WTC11 (cell line): ENCODE results near the gene PTK6.

ENCODE experiments used
- CTCF ChIP-seq: fragments of 200-600 bp; IDR thresholded peaks from 2 replicates; pipeline ENCODE4 v1.8.0; 2022; ENCODE audit warnings: antibody characterized with exemption
- GABPB1 ChIP-seq: sonication (generic); formaldehyde crosslinking; IDR thresholded peaks from 2 replicates; pipeline ENCODE4 v1.8.1; 2023; ENCODE audit warnings: mild to moderate bottlenecking, missing genetic modification reagents
- GTF2I ChIP-seq: fragments of 250-450 bp; sonication (Bioruptor Pico); conservative IDR thresholded peaks from 2 replicates; pipeline ENCODE4 v1.4.0; 2021; ENCODE audit warnings: mild to moderate bottlenecking
- JUN ChIP-seq: sonication (generic); formaldehyde crosslinking; IDR thresholded peaks from 2 replicates; pipeline ENCODE4 v1.8.0; 2023; ENCODE audit warnings: mild to moderate bottlenecking, missing genetic modification reagents
- MAX ChIP-seq: sonication (generic); formaldehyde crosslinking; IDR thresholded peaks from 2 replicates; pipeline ENCODE4 v1.8.0; 2022; ENCODE audit warnings: mild to moderate bottlenecking, missing genetic modification reagents
- NFE2L1 ChIP-seq: sonication (generic); formaldehyde crosslinking; IDR thresholded peaks from 2 replicates; pipeline ENCODE4 v1.8.1; 2023; ENCODE audit warnings: missing genetic modification reagents
- NR3C1 ChIP-seq: sonication (generic); formaldehyde crosslinking; conservative IDR thresholded peaks from 2 replicates; pipeline ENCODE4 v1.8.1; 2023; ENCODE audit warnings: low read depth, mild to moderate bottlenecking, missing genetic modification reagents
- PRDM15 ChIP-seq: sonication (generic); formaldehyde crosslinking; IDR thresholded peaks from 2 replicates; pipeline ENCODE4 v1.8.0; 2022; ENCODE audit warnings: missing genetic modification reagents
- SMAD3 ChIP-seq: sonication (generic); formaldehyde crosslinking; IDR thresholded peaks from 2 replicates; pipeline ENCODE4 v1.8.0; 2022; ENCODE audit warnings: missing genetic modification reagents, mild to moderate bottlenecking, borderline replicate concordance
- USF2 ChIP-seq: sonication (generic); formaldehyde crosslinking; IDR thresholded peaks from 2 replicates; pipeline ENCODE4 v1.8.1; 2023; ENCODE audit warnings: mild to moderate bottlenecking, missing genetic modification reagents, moderate library complexity
- ZBTB43 ChIP-seq: sonication (generic); formaldehyde crosslinking; IDR thresholded peaks from 2 replicates; pipeline ENCODE4 v1.8.1; 2023; ENCODE audit warnings: mild to moderate bottlenecking, missing genetic modification reagents
- ZNF425 ChIP-seq: fragments of 250-450 bp; sonication (Bioruptor Pico); conservative IDR thresholded peaks from 2 replicates; pipeline ENCODE4 v1.9.0; 2021; ENCODE audit warnings: mild to moderate bottlenecking

GRCh38 chr20:63530788-63531160 lies 6.4 kb downstream of the PTK6 start:
- TF ChIP-seq CTCF (no peak), USF2 (CRISPR knock-in tag) (no peak), ZBTB43 (CRISPR knock-in tag) (no peak), MAX (no peak), GTF2I (CRISPR knock-in tag) (no peak), SMAD3 (no peak), NFE2L1 (no peak), NR3C1 (CRISPR knock-in tag) (no peak), JUN (CRISPR knock-in tag) (no peak), PRDM15 (no peak), GABPB1 (CRISPR knock-in tag) (no peak), ZNF425 (CRISPR knock-in tag) (no peak)
